T-helper 22 cell (primary cell): ENCODE results near the gene PTRHD1.
A peak's percentile ranks its signal among the peaks of the same experiment; 100 is the strongest.
"Not testable (repeated sequence)": the region's sequence is repeated elsewhere in the genome, so short reads cannot be mapped to it uniquely, and the experiment has no call there.

Source experiments
- DNase-seq: peaks from one replicate; pipeline ENCODE4 v3.0.0-alpha.2; 2020; ENCODE audit warnings: low read depth

Gene PTRHD1

GRCh38 chr2:24792874-24793760, at the start of gene PTRHD1, which contains the start of gene CENPO:
Gene PTRHD1 (minus strand): TSS chr2:24793391. CDS start chr2:24793377, 14 bp downstream.
Gene CENPO (plus strand): TSS chr2:24793425. CDS start chr2:24793920, 495 bp downstream.
- peak; percentile 92 for DNase-seq

GRCh38 chr2:24842081-24843050, 49.2 kb upstream of the PTRHD1 start:
- DNase-seq: no peak

- no peak for DNase-seq
Measured at GRCh38 chr2:24840962-24841945, 48.1 kb upstream of the PTRHD1 start.

GRCh38 chr2:24840164-24840869, 47.1 kb upstream of the PTRHD1 start:
- no peak for DNase-seq

- DNase-seq: no peak
Measured at GRCh38 chr2:24839729-24840128, 46.5 kb upstream of the PTRHD1 start.

GRCh38 chr2:24838541-24838940, 45.4 kb upstream of the PTRHD1 start:
- DNase-seq: no peak

- no peak for DNase-seq
Measured at GRCh38 chr2:24837996-24838513, 44.9 kb upstream of the PTRHD1 start.

GRCh38 chr2:24836706-24837105, 43.5 kb upstream of the PTRHD1 start:
- no peak for DNase-seq

- DNase-seq: no peak
Measured at GRCh38 chr2:24836206-24836605, 43.0 kb upstream of the PTRHD1 start.

- DNase-seq: not testable (repeated sequence)
Measured at GRCh38 chr2:24835411-24835810, 42.2 kb upstream of the PTRHD1 start.

- DNase-seq: no peak
Measured at GRCh38 chr2:24834733-24835395, 41.7 kb upstream of the PTRHD1 start.

- no peak for DNase-seq
Measured at GRCh38 chr2:24833821-24834732, 40.9 kb upstream of the PTRHD1 start.

- no peak for DNase-seq
Measured at GRCh38 chr2:24832931-24833701, 39.9 kb upstream of the PTRHD1 start.

GRCh38 chr2:24832521-24832920, 39.3 kb upstream of the PTRHD1 start:
- DNase-seq: no peak

- no peak for DNase-seq
Measured at GRCh38 chr2:24832073-24832461, 38.9 kb upstream of the PTRHD1 start.

GRCh38 chr2:24831221-24832072, 38.3 kb upstream of the PTRHD1 start:
- no peak for DNase-seq

- no peak for DNase-seq
Measured at GRCh38 chr2:24830786-24831185, 37.6 kb upstream of the PTRHD1 start.
